IMR-90 (cell line): ENCODE measurements around the gene MEGF10. TPM values are rescaled to one million over a fixed set of nuclear protein-coding genes. Genes with fewer than 3 reads are reported as not detected.

Source experiments
- ATAC-seq: fragments of 200-7000 bp; cut with Tn5 transposase; 2 replicates; pipeline ENCODE4 v1.9.1; 2020; ENCODE audit warnings: low read depth, mild to moderate bottlenecking, moderate library complexity
- BruUV-seq: library from RNA; stranded (reverse); fragments of 400-500 nt; replicated peaks from 2 replicates; lab custom pipeline; 2021; lab: Mats Ljungman, UMichigan
- CTCF ChIA-PET: fragments of 300-600 bp; formaldehyde crosslinking; extraction: SDS; loops from one replicate; lab custom pipeline; 2021; ENCODE audit warnings: antibody characterized with exemption; lab: Yijun Ruan, JAX
- POLR2A ChIA-PET: fragments of 300-600 bp; sonication (Branson Sonifier 250); formaldehyde crosslinking; loops from one replicate; lab custom pipeline; 2022; ENCODE audit warnings: antibody characterized with exemption; ENCODE audit not compliant: unreplicated experiment; lab: Charles Lee
- DNase-seq: peaks from one replicate; pipeline ENCODE4 v3.0.0; 2013
- H2AFZ ChIP-seq: replicated peaks from 2 replicates; pipeline ENCODE3; 2013; ENCODE audit warnings: low read length, mild to moderate bottlenecking; ENCODE audit not compliant: poor library complexity
- H2AK5ac ChIP-seq: 2 replicates; pipeline ENCODE4 v1.6.1; 2013; ENCODE audit warnings: low read depth, low read length, inconsistent platforms
- H2AK9ac ChIP-seq: replicated peaks from 2 replicates; pipeline ENCODE3; 2013; ENCODE audit warnings: mild to moderate bottlenecking, low read depth, low read length, moderate library complexity; ENCODE audit not compliant: poor library complexity
- H2BK120ac ChIP-seq: 2 replicates; pipeline ENCODE4 v1.6.1; 2013; ENCODE audit warnings: low read depth, low read length, inconsistent platforms
- H2BK15ac ChIP-seq: 3 replicates; pipeline ENCODE4 v1.6.1; 2013; ENCODE audit warnings: low read depth, low read length, inconsistent platforms
- H2BK20ac ChIP-seq: 2 replicates; pipeline ENCODE4 v1.6.1; 2013; ENCODE audit warnings: low read depth, mild to moderate bottlenecking, inconsistent platforms, low read length, moderate library complexity
- H2BK5ac ChIP-seq: 2 replicates; pipeline ENCODE4 v1.6.1; 2013; ENCODE audit warnings: mild to moderate bottlenecking, low read depth, low read length, inconsistent platforms; ENCODE audit not compliant: poor library complexity, severe bottlenecking
- H3K14ac ChIP-seq: replicated peaks from 2 replicates; pipeline ENCODE4 v1.6.1; 2013; ENCODE audit warnings: low read depth, low read length, inconsistent platforms
- H3K18ac ChIP-seq: 2 replicates; pipeline ENCODE4 v1.6.1; 2013; ENCODE audit warnings: low read depth, low read length, control low read depth
- H3K23ac ChIP-seq: 2 replicates; pipeline ENCODE4 v1.6.1; 2013; ENCODE audit warnings: low read depth, low read length, inconsistent platforms
- H3K27ac ChIP-seq: 2 replicates; pipeline ENCODE4 v1.5.1; 2013; ENCODE audit warnings: mild to moderate bottlenecking, control low read depth, low read length; ENCODE audit not compliant: insufficient read depth
- H3K27me3 ChIP-seq: 2 replicates; pipeline ENCODE4 v1.6.1; 2013; ENCODE audit warnings: low read length; ENCODE audit not compliant: control insufficient read depth, insufficient read depth
- H3K36me3 ChIP-seq: 2 replicates; pipeline ENCODE4 v1.6.1; 2013; ENCODE audit warnings: low read length, mixed read lengths; ENCODE audit not compliant: control insufficient read depth, insufficient read depth
- H3K4ac ChIP-seq: 2 replicates; pipeline ENCODE4 v1.6.1; 2013; ENCODE audit warnings: low read depth, low read length, inconsistent platforms
- H3K4me1 ChIP-seq: 2 replicates; pipeline ENCODE4 v1.6.1; 2013; ENCODE audit warnings: low read length, mixed read lengths; ENCODE audit not compliant: control insufficient read depth, insufficient read depth
- H3K4me2 ChIP-seq: 2 replicates; pipeline ENCODE4 v1.6.1; 2013; ENCODE audit warnings: low read depth, mild to moderate bottlenecking, control low read depth, low read length, moderate library complexity
- H3K4me3 ChIP-seq: 2 replicates; pipeline ENCODE4 v1.5.1; 2013; ENCODE audit warnings: low read depth, mild to moderate bottlenecking, control low read depth, low read length, moderate library complexity; ENCODE audit not compliant: insufficient read depth
- H3K56ac ChIP-seq: 2 replicates; pipeline ENCODE4 v1.6.1; 2013; ENCODE audit warnings: low read length, inconsistent platforms; ENCODE audit not compliant: insufficient read depth; ENCODE audit errors: extremely low read depth
- H3K79me1 ChIP-seq, 2 experiments: 2 replicates each; pipeline ENCODE4 v1.6.1; 2013; ENCODE audit warnings: low read length in 2 of 2, inconsistent platforms in 1 of 2, low read depth in 1 of 2
- H3K9ac ChIP-seq: 2 replicates; pipeline ENCODE4 v1.6.1; 2013; ENCODE audit warnings: low read depth, low read length, control low read depth
- H3K9me1 ChIP-seq: 2 replicates; pipeline ENCODE4 v1.6.1; 2013; ENCODE audit warnings: low read length, inconsistent platforms; ENCODE audit not compliant: insufficient read depth
- H3K9me3 ChIP-seq: 2 replicates; pipeline ENCODE4 v1.6.1; 2013; ENCODE audit warnings: low read length; ENCODE audit not compliant: control insufficient read depth, insufficient read depth
- H4K20me1 ChIP-seq: 2 replicates; pipeline ENCODE4 v1.6.1; 2013; ENCODE audit warnings: low read length, inconsistent platforms; ENCODE audit not compliant: insufficient read depth
- H4K5ac ChIP-seq: 2 replicates; pipeline ENCODE4 v1.6.1; 2013; ENCODE audit warnings: mild to moderate bottlenecking, low read depth, low read length, control low read depth
- H4K8ac ChIP-seq, 2 experiments: 2 replicates each; pipeline ENCODE4 v1.6.1; 2013; ENCODE audit warnings: low read depth in 2 of 2, low read length in 2 of 2, control low read depth in 1 of 2, inconsistent platforms in 1 of 2
- H4K91ac ChIP-seq: 2 replicates; pipeline ENCODE4 v1.6.1; 2013; ENCODE audit warnings: low read depth, low read length, inconsistent platforms; ENCODE audit not compliant: insufficient read depth
- CHD1 ChIP-seq: IDR thresholded peaks from 2 replicates; pipeline ENCODE4 v1.6.1; 2012; ENCODE audit warnings: low read depth, low read length, improper control_type of control experiment
- FOS ChIP-seq: fragments of 150-350 bp; IDR thresholded peaks from 2 replicates; pipeline ENCODE4 v1.6.1; 2016; ENCODE audit warnings: low read depth, low read length
- MAZ ChIP-seq: IDR thresholded peaks from 2 replicates; pipeline ENCODE4 v1.6.1; 2012; ENCODE audit warnings: low read depth, mild to moderate bottlenecking, low read length, improper control_type of control experiment, moderate library complexity, borderline replicate concordance
- MXI1 ChIP-seq: IDR thresholded peaks from 2 replicates; pipeline ENCODE4 v1.6.1; 2012; ENCODE audit warnings: low read depth, mild to moderate bottlenecking, low read length, moderate library complexity, borderline replicate concordance
- RCOR1 ChIP-seq: IDR thresholded peaks from 2 replicates; pipeline ENCODE4 v1.6.1; 2012; ENCODE audit warnings: mild to moderate bottlenecking, low read length, improper control_type of control experiment; ENCODE audit not compliant: insufficient replicate concordance
- RFX5 ChIP-seq: IDR thresholded peaks from 2 replicates; pipeline ENCODE4 v1.8.0; 2012; ENCODE audit warnings: low read depth, mild to moderate bottlenecking, low read length, moderate library complexity
- WGBS, 2 experiments: methylation state at CpG; one replicate each; pipeline versions ENCODE4 v1.1.5 to v1.1.7; 2013; ENCODE audit warnings: missing lambda C conversion rate in 2 of 2; ENCODE audit not compliant: insufficient read length in 1 of 2; ENCODE audit errors: extremely low coverage in 2 of 2; 5-methylcytosine and 5-hydroxymethylcytosine counted together
- dilution Hi-C: fragments of 300-500 bp; cut with HindIII; formaldehyde crosslinking; loops from one replicate; pipeline ENCODE4 v1.14.3; 2018; ENCODE audit warnings: low sequenced_read_pairs; ENCODE audit not compliant: unreplicated experiment
- in situ Hi-C: fragments of 300-500 bp; cut with MboI; formaldehyde crosslinking; loops from 3 replicates; pipeline ENCODE4 v1.14.3; 2019; ENCODE audit warnings: low sequenced_read_pairs, inconsistent platforms, mixed read lengths
- intact Hi-C: fragments of 100-400 bp; cut with micrococcal nuclease; formaldehyde crosslinking; loops from 2 replicates; pipeline ENCODE4 v1.10.0; 2022
- polyA plus RNA-seq, 3 experiments: library from polyadenylated mRNA; depleted of rRNA; stranded (reverse); fragments of >200 nt; gene quantifications; 2 replicates each; pipeline ENCODE4 v1.2.3, GENCODE V29; 2012; ENCODE audit warnings: low replicate concordance in 1 of 3
- total RNA-seq: library from RNA; depleted of rRNA; stranded (reverse); fragments of >200 nt; gene quantifications from 2 replicates; pipeline ENCODE4 v1.2.3, GENCODE V29; 2012
- TF ChIP-seq, protein P1 (sequence below): fragments of 150-350 bp; IDR thresholded peaks from 2 replicates; pipeline ENCODE4 v1.6.1; 2016; ENCODE audit warnings: low read depth, mild to moderate bottlenecking, low read length, moderate library complexity, borderline replicate concordance
- TF ChIP-seq, protein P2 (sequence below): conservative IDR thresholded peaks from 2 replicates; pipeline ENCODE4 v1.5.1; 2012; ENCODE audit warnings: mild to moderate bottlenecking, low read depth, low read length, improper control_type of control experiment

MEGF10 gene
- total and polyA plus RNA-seq, 2 of the 4 experiments (the other 2 are of a cell fraction): not detected

- Histone ChIP-seq H2AK9ac (no peak overlapping the region), H3K18ac (no peak overlapping the region), H3K36me3 (no peaks in the 10 kb centered on the region), H2AFZ (no peak overlapping the region), H3K9me1 (no peaks in the 10 kb centered on the region), H3K9ac (no peak overlapping the region), H2BK15ac (no peak overlapping the region), H3K27me3 (peaks cover 14% of the 10 kb centered on the region), H3K4me2 (no peak overlapping the region), H4K5ac (no peak overlapping the region), H4K91ac (no peak overlapping the region), H3K4me3 (no peak overlapping the region), H3K14ac (no peak overlapping the region), H3K27ac (no peak overlapping the region), H4K8ac (no peak overlapping the region), H2BK5ac (no peak overlapping the region), H3K79me1 (no peaks in the 10 kb centered on the region), H4K20me1 (no peaks in the 10 kb centered on the region), H3K23ac (no peak overlapping the region), H3K4ac (no peak overlapping the region), H2AK5ac (no peak overlapping the region), H3K56ac (no peak overlapping the region), H2BK120ac (no peak overlapping the region), H2BK20ac (no peak overlapping the region), H3K9me3 (no peaks in the 10 kb centered on the region), H3K4me1 (no peaks in the 10 kb centered on the region)
- DNase-seq: no peak
- in situ Hi-C loops (no loop called here), intact Hi-C loops (no loop called here), dilution Hi-C loops (no loop called here)
- ATAC-seq: no peak
- ChIA-PET CTCF (interaction anchor here (0.6 kb wide), 1 partner anchor 12 kb away, joined by 3 read pairs; no protein-coding TSS in a partner anchor), POLR2A (no interaction called here)
- no TSS peak for BruUV-seq
- 93% methylated on average over 3 of the region's 15 CpGs; no CpG with 5 or more reads in 1 of the 2 experiments for WGBS, 2 experiments
- TF ChIP-seq MXI1 (no peak), RFX5 (no peak), MAZ (no peak), FOS (no peak), RCOR1 (no peak), CHD1 (no peak)
- TF ChIP-seq, protein P1, sequence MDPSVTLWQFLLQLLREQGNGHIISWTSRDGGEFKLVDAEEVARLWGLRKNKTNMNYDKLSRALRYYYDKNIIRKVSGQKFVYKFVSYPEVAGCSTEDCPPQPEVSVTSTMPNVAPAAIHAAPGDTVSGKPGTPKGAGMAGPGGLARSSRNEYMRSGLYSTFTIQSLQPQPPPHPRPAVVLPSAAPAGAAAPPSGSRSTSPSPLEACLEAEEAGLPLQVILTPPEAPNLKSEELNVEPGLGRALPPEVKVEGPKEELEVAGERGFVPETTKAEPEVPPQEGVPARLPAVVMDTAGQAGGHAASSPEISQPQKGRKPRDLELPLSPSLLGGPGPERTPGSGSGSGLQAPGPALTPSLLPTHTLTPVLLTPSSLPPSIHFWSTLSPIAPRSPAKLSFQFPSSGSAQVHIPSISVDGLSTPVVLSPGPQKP: no peak
- TF ChIP-seq, protein P2, sequence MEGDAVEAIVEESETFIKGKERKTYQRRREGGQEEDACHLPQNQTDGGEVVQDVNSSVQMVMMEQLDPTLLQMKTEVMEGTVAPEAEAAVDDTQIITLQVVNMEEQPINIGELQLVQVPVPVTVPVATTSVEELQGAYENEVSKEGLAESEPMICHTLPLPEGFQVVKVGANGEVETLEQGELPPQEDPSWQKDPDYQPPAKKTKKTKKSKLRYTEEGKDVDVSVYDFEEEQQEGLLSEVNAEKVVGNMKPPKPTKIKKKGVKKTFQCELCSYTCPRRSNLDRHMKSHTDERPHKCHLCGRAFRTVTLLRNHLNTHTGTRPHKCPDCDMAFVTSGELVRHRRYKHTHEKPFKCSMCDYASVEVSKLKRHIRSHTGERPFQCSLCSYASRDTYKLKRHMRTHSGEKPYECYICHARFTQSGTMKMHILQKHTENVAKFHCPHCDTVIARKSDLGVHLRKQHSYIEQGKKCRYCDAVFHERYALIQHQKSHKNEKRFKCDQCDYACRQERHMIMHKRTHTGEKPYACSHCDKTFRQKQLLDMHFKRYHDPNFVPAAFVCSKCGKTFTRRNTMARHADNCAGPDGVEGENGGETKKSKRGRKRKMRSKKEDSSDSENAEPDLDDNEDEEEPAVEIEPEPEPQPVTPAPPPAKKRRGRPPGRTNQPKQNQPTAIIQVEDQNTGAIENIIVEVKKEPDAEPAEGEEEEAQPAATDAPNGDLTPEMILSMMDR: no peak
Measured at GRCh38 chr5:127396490-127397155, 106.0 kb downstream of the MEGF10 start.
